Caco-2 (cell line): ENCODE results near the gene INAFM1. TPM values are rescaled to one million over a fixed set of nuclear protein-coding genes. Genes with fewer than 3 reads are reported as not detected.

ENCODE experiments used
- Bru-seq: library from RNA; stranded (reverse); fragments of 400-500 nt; gene quantifications from one replicate; lab custom pipeline; 2021; lab: Mats Ljungman, UMichigan
- BruChase-seq, 2 experiments: library from RNA; stranded (reverse); fragments of 400-500 nt; gene quantifications; one replicate each; lab custom pipeline; 2021; lab: Mats Ljungman, UMichigan
- BruUV-seq: library from RNA; stranded (reverse); fragments of 400-500 nt; replicated peaks from 2 replicates; lab custom pipeline; 2021; lab: Mats Ljungman, UMichigan
- CTCF ChIA-PET: fragments of 300-600 bp; sonication (Branson Sonifier 250); formaldehyde crosslinking; loops from one replicate; lab custom pipeline; 2022; ENCODE audit warnings: antibody characterized with exemption; lab: Charles Lee
- POLR2A ChIA-PET: fragments of 300-600 bp; sonication (Branson Sonifier 250); formaldehyde crosslinking; loops from one replicate; lab custom pipeline; 2022; ENCODE audit warnings: antibody characterized with exemption; lab: Charles Lee
- DNase-seq, 2 experiments: peaks; one replicate each; pipeline versions ENCODE4 v3.0.0 to v3.0.0-alpha.2; 2020 to 2022
- H3K27me3 ChIP-seq: replicated peaks from 2 replicates; pipeline ENCODE4 v1.6.0; 2011; ENCODE audit warnings: low read length; ENCODE audit not compliant: control insufficient read depth, insufficient read depth
- H3K36me3 ChIP-seq: 2 replicates; pipeline ENCODE4 v1.5.1; 2011; ENCODE audit warnings: low read length; ENCODE audit not compliant: control insufficient read depth, insufficient read depth
- H3K4me1 ChIP-seq: fragments of 250-450 bp; sonication (Bioruptor Pico); 2 replicates; pipeline ENCODE4 v1.5.1; 2020; ENCODE audit warnings: mild to moderate bottlenecking
- H3K4me3 ChIP-seq: 2 replicates; pipeline ENCODE4 v1.5.1; 2011; ENCODE audit warnings: low read depth, mild to moderate bottlenecking, control low read depth, low read length
- H3K9me3 ChIP-seq: fragments of 250-450 bp; sonication (Bioruptor Pico); 2 replicates; pipeline ENCODE4 v1.5.1; 2020; ENCODE audit warnings: mild to moderate bottlenecking, moderate library complexity
- H3K27ac Mint-ChIP-seq: one replicate; pipeline ENCODE4 v1.8.0; 2022; ENCODE audit warnings: mixed read lengths; ENCODE audit not compliant: unreplicated experiment
- H3K27me3 Mint-ChIP-seq: one replicate; pipeline ENCODE4 v1.8.0; 2022; ENCODE audit warnings: mixed read lengths; ENCODE audit not compliant: insufficient read depth, unreplicated experiment
- H3K36me3 Mint-ChIP-seq: one replicate; pipeline ENCODE4 v1.8.0; 2022; ENCODE audit warnings: mild to moderate bottlenecking, mixed read lengths; ENCODE audit not compliant: insufficient read depth, unreplicated experiment
- H3K4me1 Mint-ChIP-seq: one replicate; pipeline ENCODE4 v1.8.0; 2022; ENCODE audit warnings: low read depth, mixed read lengths; ENCODE audit not compliant: unreplicated experiment
- H3K4me3 Mint-ChIP-seq: one replicate; pipeline ENCODE4 v1.8.0; 2022; ENCODE audit warnings: mild to moderate bottlenecking, moderate library complexity, mixed read lengths; ENCODE audit not compliant: unreplicated experiment
- H3K9me3 Mint-ChIP-seq: one replicate; pipeline ENCODE4 v1.8.0; 2022; ENCODE audit warnings: mixed read lengths; ENCODE audit not compliant: unreplicated experiment
- CTCF ChIP-seq, 2 experiments: fragments of 200-600 bp in 1 of 2; IDR thresholded peaks; 1 replicate in 1 of 2; 2 replicates in 1 of 2; pipeline versions ENCODE4 v1.5.1 to v1.8.0; 2011 to 2022; ENCODE audit warnings: antibody characterized with exemption in 1 of 2, control low read depth in 1 of 2, inconsistent platforms in 1 of 2, low read depth in 1 of 2, low read length in 1 of 2, mild to moderate bottlenecking in 1 of 2, moderate library complexity in 1 of 2; ENCODE audit not compliant: insufficient read depth in 1 of 2, severe bottlenecking in 1 of 2, unreplicated experiment in 1 of 2
- intact Hi-C: fragments of 100-400 bp; cut with micrococcal nuclease; formaldehyde crosslinking; loops from one replicate; pipeline ENCODE4 v1.10.0; 2022; ENCODE audit not compliant: unreplicated experiment
- long read RNA-seq: library from polyadenylated mRNA; stranded (forward); transcript quantifications from one replicate; pipeline ENCODE4 v2.0.0, GENCODE V29; 2022
- total RNA-seq: library from RNA; stranded (reverse); gene quantifications from 2 replicates; pipeline ENCODE4 v1.2.3, GENCODE V29; 2022

INAFM1 gene
- total RNA-seq (10.1 and 10.4 TPM in 2 replicates), Bru-seq, nascent RNA (percentile 44 among the genes with signal in this experiment), BruChase-seq, experiment 1, labeled RNA remaining after a 2-hour chase (percentile 61 among the genes with signal in this experiment), BruChase-seq, experiment 2, labeled RNA remaining after a 6-hour chase (percentile 70 among the genes with signal in this experiment)
- long read RNA-seq, partial matches to known transcripts = 0 of 14 reads
- long read RNA-seq, other reads (novel, unspliced or antisense) = 10 of 14 reads

GRCh38 chr19:47274071-47274890 lies at the start of gene INAFM1:
TSS of gene INAFM1 (plus strand) at chr19:47274885. CDS start at chr19:47274920, 35 bp downstream.
- Histone ChIP-seq H3K4me1 (peaks cover 9% of the 10 kb centered on the region; the same call in 1 of the 2 replicates), H3K27me3 (no peaks in the 10 kb centered on the region), H3K9me3 (no peaks in the 10 kb centered on the region), H3K4me3 (peak within 1 kb of the TSS; percentile 77), H3K36me3 (peaks cover 2% of the 10 kb centered on the region)
- Mint-ChIP-seq H3K27ac (peak within 1 kb of the TSS; percentile 94), H3K27me3 (no peaks in the 10 kb centered on the region), H3K9me3 (no peaks in the 10 kb centered on the region), H3K4me3 (peak within 1 kb of the TSS; percentile 93), H3K36me3 (peaks cover 69% of the 10 kb centered on the region), H3K4me1 (peaks cover 20% of the 10 kb centered on the region)
- peak; percentile 98 to 99 for DNase-seq
- POLR2A ChIA-PET = interaction anchor here (0.5 to 2.0 kb wide), 20 partner anchors 13 to 1219 kb away, joined by 3 to 71 read pairs (median 5); partner anchors contain the start of genes CCDC9, DHX34, SAE1 and SULT2A1
- TF ChIP-seq CTCF (IDR thresholded peaks at IDR 0.05; ENCODE audit: insufficient read depth in 1 of 2, low read depth in 1 of 2, low read length in 1 of 2, severe bottlenecking in 1 of 2, unreplicated experiment in 1 of 2) = no peak
- intact Hi-C loops = no loop called here
- no TSS peak for BruUV-seq
- CTCF ChIA-PET = interaction anchor here (0.6 to 2.0 kb wide), 14 partner anchors 17 to 242 kb away, joined by 3 to 22 read pairs (median 4); partner anchors contain the start of genes CCDC9 and DHX34

GRCh38 chr19:47225746-47226425 lies 48.8 kb upstream of the INAFM1 start:
- H3K27ac Mint-ChIP-seq = peak overlapping the region; percentile 81

More at GRCh38 chr19:47225746-47226425, 48.8 kb upstream of the INAFM1 start:
- Histone ChIP-seq H3K27me3 (no peaks in the 10 kb centered on the region), H3K36me3 (0 out of 2 replicates have a peak, but pooled peaks cover 2% of the 10 kb centered on the region), H3K4me3 (peak overlapping the region; percentile 61), H3K4me1 (peaks cover 32% of the 10 kb centered on the region), H3K9me3 (no peaks in the 10 kb centered on the region)
- DNase-seq = peak; percentile 82 to 94
- intact Hi-C loops = no loop called here
- Mint-ChIP-seq H3K9me3 (no peaks in the 10 kb centered on the region), H3K36me3 (peaks cover 38% of the 10 kb centered on the region), H3K4me3 (no peak overlapping the region), H3K27me3 (no peaks in the 10 kb centered on the region), H3K4me1 (peaks cover 6% of the 10 kb centered on the region)
- POLR2A ChIA-PET = interaction anchor here (0.5 to 3.9 kb wide), 14 partner anchors 11 to 1455 kb away, joined by 3 to 55 read pairs (median 5); partner anchors contain the start of genes CCDC9, SAE1 and ZC3H4
- BruUV-seq = no TSS peak
- TF ChIP-seq CTCF (IDR thresholded peaks at IDR 0.05; ENCODE audit: insufficient read depth in 1 of 2, low read depth in 1 of 2, low read length in 1 of 2, severe bottlenecking in 1 of 2, unreplicated experiment in 1 of 2) = peak in 1 of 2 experiments; percentile 47
- CTCF ChIA-PET = interaction anchor here (0.6 to 4.1 kb wide), 8 partner anchors 9 to 48 kb away, joined by 3 to 64 read pairs (median 6); partner anchors contain the start of gene CCDC9
